ENCODE results near the gene USP21.
"Not testable (repeated sequence)": the region's sequence is repeated elsewhere in the genome, so short reads cannot be mapped to it uniquely, and the experiment has no call there.

Gene USP21, protein sequence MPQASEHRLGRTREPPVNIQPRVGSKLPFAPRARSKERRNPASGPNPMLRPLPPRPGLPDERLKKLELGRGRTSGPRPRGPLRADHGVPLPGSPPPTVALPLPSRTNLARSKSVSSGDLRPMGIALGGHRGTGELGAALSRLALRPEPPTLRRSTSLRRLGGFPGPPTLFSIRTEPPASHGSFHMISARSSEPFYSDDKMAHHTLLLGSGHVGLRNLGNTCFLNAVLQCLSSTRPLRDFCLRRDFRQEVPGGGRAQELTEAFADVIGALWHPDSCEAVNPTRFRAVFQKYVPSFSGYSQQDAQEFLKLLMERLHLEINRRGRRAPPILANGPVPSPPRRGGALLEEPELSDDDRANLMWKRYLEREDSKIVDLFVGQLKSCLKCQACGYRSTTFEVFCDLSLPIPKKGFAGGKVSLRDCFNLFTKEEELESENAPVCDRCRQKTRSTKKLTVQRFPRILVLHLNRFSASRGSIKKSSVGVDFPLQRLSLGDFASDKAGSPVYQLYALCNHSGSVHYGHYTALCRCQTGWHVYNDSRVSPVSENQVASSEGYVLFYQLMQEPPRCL

DNA sequence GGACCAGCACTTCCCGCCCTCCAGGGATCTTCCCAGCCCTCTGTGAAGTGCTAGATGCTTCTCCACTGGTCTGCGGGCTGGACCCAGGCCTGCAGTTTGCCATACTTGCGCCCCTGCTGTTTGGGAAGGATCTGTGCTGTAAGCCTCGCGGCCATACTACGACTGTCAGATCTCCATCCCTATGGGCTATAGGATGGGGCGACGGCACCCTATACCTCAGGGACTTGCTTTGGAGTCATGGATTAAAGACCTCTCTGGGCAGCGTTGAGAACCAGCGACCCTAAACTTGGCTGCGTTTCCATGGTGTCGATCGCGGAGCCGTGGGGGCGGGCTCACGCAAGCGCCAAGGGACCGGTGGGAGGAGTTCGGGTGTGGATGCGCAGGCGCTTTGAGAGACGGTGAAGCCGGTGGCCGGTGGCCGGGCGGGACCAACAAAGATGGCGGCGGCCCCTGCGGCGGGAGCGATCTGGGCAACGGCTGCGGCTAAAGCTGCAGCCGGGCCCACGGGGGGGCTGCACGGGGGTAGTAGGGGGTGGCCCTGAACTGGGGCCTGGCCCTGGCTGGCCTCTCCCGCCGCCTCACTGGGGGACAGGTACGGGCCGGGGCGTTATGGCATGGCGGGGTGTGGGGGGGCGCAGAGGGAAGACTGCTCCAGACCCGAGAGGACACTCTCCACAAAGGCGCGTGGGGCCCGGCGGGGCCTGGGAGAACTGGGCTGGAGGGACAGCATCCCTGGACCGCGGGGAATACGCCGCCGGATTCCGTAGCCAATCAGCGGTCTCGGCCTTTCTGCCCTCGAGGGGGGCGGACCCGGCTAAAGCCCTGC, at the start of gene USP21:
Gene USP21, plus strand, starts transcription at position 414 of the 826 bp plus-strand sequence. CDS start 1,141 bp downstream, outside the sequence.
- DNase-seq, result peak; percentile 94

DNA sequence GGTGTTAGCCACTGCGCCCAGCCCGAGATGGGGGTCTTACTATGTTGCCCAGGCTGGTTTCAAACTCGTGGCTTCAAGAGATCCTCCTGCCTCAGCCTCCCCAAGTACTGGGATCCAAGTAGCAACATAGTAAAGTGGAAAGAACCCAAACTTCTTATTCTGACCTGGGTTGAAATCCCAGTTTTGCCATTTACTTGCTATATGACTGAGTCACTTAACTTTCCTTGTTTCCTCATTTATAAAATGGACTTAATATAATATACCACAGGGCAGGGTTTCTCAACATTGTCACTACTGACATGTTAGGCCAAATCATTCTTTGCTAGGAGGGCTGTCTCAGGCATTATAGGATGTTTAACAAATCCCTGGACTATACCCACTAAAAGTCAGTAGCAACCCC, 48.2 kb upstream of the USP21 start:
- DNase-seq, result no peak

DNA sequence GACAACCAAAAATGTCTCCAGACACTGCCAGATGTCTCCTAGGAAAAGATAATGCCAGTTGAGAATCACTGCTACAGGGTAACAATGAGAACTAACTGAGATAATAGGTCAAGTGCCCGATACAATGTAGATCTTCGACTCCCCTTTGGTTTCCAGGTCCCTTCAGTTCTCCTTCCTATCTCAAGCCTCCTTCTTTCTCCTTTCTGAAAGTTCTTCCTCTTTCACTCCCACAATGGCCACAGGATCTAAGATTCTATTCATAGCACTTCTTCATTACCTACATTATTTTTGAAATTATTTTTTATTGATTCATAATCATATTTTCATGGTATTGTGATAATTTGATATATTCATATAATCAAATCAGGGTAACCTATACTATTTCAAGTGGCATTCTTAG, 47.8 kb upstream of the USP21 start:
- DNase-seq, result no peak

DNA sequence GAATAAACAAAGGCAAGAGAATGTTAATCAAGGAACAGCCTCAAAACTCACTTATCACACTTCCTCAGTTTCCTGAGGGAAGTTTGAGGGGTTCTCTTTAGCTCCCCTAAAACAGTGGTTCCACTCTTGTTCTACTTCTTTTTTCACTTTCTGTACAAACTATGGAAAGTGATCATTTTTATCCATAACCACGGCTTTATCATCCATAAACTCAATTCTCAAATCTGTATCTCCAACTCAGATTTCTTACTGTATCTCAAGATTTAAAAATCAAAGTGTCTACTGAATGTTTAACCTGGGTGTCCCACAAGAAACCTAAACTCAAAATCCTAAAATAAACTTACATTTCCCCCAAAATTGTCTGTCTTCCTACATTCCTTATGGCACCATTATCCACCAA, 45.4 kb upstream of the USP21 start:
- DNase-seq, result no peak

DNA sequence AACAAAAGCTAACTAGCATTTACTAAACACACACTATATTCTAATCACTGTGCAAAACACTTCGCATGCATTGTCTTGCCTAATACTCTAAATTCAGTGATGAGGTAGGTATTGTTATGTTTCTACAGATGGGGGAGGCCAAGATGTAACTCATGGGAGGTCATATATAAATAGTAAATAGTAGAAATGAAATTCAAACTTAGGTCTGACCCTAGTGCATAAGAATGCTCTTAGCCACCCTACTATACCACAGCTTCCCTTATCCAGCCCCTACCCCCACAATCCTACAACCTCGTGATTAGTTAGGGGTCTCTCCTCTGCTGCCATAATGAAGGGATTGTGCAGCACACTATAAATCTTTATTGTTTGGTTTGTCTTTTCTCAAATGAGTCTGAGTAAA, 44.7 kb upstream of the USP21 start:
- DNase-seq, result no peak

DNA sequence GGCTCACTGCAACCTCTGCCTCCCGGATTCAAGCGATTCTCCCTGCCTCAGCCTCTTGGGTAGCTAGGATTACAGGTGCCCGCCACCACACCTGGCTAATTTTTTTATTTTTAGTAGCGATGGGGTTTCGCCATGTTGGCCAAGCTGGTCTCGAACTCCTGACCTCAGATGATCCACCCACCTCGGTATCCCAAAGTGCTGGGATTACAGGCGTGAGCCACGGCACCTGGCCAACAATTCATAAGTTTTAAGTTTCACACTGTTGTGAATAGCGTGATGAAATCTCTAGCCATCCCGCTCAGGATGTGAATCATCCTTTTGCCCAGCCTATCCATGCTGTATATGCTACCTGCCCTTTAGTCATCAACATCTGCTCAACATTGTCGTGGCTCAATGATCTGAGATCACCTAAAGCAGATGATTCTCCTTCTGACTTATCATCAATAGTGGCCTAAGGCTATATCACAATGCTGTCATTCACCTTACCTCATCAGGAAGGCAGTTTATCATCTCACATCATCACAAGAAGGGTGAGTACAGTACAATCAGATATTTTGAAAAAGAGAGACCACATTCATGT, 44.1 kb upstream of the USP21 start:
- peak; percentile 46 for DNase-seq

DNA sequence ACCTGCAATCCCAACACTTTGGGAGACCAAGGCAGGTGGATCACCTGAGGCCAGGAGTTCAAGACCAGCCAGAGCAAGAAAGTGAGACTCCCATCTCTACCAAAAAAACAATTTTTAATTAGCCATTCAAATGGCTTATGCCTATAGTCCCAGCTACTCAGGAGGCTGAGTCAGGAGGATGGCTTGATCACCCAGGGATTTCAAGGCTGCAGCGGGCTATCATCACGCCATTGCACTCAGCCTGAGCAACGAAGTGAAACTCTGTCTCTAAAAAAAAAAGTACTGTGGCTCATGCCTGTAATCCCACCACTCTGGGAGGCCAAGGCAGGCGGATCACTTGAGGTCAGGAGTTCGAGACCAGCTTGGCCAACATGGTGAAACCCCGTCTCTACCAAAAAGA, 43.3 kb upstream of the USP21 start:
- DNase-seq, result not testable (repeated sequence)

DNA sequence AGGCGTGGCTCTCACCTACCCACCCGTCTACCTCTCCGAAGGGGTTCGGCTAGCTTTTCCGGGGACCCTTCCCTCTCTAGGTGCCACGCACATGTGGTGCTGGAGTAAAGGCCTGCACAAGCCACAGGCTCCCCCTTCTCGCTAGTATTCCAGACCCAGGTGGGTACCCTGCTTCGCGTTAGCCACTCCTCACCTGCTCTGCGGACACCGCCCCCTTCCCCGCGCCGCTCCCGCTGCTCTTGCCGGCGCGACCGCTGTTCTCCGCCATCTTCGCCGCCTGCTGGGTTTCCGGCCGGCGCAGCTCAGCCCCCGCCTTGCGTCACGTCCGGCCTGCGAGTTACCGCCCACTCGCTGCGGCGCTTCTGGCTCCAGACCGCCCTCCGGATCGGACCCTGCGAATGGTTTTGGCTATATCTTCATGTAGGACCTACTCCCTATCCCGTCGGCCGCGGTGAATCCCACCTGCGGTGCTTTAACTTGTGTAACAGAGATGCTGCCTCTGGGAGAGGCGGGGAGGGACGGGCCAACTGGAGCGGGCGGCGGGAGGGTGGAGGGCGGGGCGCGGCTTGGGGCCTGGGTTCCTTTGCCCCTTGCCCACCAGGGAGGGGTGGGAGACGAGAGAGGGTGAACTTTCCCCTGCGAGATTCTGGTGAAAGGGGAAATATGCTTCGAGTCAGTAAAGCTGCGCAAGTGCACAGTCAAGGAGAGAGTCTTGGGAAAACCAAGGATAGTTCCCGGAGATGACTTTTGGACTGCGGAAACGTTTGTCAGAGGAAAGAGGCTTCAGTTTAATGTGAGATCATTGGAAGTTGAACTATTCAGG, 41.3 kb upstream of the USP21 start, which contains the start of the genes NIT1 and PFDN2:
Gene NIT1, plus strand, starts transcription at position 347 of the 823 bp plus-strand sequence. Its CDS starts 72 bp downstream, at position 419.
Gene PFDN2, minus strand, starts transcription at position 279 of the 823 bp plus-strand sequence. Its CDS starts 11 bp downstream, at position 268.
- DNase-seq, result peak; percentile 86

DNA sequence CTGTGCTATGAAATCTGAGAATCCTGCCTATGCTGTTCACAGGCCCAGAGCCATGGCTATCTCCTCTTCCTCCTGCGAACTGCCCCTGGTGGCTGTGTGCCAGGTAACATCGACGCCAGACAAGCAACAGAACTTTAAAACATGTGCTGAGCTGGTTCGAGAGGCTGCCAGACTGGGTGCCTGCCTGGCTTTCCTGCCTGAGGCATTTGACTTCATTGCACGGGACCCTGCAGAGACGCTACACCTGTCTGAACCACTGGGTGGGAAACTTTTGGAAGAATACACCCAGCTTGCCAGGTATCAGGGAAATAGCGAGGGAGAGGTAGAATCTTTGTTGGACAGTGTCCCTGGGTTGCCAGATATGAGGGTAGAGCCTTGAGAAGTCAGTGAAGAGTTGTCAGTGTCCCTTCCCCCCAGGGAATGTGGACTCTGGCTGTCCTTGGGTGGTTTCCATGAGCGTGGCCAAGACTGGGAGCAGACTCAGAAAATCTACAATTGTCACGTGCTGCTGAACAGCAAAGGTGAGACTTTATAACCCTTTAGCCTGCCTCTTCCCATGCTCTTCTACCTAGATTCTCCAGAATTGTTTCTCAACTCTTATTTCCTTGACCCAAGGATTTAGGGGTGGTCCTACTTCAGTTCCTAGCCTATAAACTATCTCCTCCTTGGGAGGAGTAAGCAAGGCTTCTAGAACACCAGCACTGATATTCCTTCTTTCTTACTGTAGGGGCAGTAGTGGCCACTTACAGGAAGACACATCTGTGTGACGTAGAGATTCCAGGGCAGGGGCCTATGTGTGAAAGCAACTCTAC, 40.0 kb upstream of the USP21 start:
- DNase-seq, result peak; percentile 82

DNA sequence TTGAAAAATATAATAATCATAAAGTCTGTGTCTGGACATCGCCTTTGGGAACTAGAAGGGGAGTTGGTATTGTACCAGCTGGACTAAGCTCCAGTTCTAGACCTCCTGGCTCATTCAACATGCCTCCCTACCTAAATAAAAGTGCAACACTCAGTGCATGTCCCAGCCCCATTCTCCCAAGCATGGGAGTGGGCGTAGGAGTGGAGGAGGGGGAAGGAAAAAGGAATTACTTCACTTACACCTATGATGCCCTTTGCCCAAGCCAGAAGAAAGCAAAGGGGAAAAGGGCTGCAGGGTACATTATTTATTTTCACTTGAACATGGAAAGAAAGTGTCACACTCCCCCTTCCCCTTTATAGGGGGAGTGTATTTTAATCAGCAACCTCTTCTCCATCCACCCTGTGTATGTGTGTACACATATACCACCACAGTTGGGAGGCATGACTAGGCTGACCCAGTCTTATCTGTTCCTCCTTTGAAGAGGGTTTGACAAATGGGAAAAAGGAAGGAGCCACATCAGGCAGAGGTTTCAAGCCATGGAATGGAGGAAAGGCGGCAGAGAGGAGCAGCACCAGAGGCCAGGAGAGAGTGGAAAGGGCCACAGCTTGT, 38.2 kb upstream of the USP21 start:
- DNase-seq, result no peak

DNA sequence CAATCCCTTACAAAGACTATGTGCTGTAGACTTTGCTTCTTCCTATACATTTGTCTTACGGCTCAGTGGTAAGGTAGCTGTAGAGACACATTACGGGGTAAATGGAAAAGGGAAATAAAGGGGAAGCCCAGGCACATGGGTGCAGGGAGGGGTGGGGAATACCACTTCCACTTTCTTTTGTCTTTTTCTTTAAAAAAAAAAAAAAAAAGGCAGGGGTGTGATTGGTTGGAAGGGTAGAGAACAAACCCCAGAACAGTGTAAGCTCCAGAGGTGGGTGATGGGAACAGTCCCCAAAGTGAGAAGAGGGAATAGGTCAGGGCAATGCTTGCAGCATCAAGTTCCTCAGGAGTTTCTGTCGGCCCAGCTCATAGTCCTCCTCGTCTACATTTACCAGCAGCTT, 37.5 kb upstream of the USP21 start:
- no peak for DNase-seq

DNA sequence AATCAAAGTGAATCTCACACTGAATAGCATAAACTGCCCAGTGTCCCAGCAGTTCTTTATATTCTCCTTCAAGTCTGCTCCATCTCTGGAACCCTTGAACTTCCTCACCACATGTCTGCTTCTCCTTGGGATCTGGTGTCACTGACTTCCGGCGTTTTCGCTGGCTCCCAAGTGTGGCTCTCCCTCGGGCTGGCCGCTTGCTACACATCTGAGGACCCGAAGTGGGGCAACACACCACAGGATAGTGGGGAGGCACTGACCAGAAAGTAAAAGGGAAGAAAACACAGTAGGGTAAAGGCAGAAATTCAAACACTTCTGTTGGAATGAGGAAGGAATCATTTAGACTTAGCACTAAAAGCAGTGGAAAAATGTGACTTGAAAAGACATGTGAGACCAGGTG, 36.3 kb upstream of the USP21 start:
- no peak for DNase-seq

DNA sequence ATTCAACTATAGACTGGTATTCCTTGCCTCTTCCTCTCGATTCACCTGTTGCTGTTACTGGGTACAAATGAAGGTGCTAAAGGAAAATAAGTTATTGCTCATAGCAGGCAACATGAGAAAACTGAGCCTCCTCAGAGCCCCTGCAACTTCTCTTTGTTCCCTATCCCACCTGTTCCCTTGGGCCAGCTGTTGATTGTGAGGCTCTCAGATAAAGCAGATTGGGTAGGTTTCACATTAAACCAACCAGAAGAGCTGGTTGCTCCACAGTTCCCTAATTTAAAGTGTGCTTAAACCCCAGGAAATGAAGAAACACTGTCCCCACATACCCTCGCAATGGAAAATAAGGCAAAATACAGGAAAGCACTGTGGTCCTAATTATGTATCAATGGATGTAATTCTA, 31.7 kb upstream of the USP21 start:
- DNase-seq, result no peak

DNA sequence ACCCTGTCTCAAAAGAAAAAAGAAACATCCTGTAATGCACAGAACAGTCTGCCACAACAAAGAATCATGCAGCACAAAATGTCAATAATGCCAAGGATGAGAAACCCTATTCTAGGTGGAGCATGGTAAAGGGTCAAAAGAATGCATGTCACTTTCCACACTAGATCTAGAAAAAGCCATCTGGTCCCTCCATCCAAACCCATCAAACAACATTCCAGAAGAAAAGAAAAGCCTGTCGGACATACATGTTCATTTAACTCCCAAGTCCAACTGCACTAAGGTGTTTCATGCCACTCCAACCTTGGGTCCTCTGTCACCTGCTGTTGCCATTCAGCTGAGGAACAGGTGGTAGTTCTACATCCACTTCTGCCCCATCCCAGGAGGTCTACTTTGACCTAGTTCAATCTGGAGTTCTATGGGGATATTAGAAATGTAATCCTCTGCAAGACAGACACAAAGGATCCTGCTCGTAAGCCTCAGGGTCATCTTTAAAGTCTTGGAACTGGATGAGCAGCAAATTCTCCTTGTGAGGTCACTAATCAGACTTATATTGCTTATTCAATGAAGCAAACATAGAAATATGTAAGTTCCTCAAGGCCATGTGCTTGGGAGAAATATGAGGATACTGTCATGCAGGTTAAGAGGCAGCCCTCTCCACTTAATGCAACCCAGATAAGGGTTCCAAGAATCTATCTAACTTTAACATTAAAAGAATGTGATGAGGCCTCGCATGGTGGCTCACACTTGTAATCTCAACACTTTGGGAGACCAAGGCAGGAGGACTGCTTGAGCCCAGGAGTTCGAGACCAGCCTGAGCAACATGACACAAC, 30.5 kb upstream of the USP21 start:
- DNase-seq, result no peak

DNA sequence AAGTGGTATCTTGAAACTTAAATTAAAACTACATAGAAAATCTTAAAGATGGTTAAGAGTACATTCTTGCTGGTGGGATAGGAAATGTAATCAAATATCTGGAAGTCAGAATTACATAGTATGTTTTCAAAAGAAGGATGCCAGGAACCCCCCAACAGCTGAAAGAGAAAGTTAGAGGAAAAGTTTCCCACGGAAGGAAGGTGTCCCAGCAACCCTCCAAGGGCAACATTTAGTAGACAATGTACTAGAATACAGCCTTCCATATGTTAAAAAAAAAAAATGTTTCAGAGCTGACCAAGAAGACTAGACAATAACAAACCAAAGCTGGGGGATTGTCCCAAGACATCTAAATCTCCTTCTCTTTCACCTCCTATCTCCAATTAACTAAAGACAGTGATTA, 29.0 kb upstream of the USP21 start:
- no peak for DNase-seq

DNA sequence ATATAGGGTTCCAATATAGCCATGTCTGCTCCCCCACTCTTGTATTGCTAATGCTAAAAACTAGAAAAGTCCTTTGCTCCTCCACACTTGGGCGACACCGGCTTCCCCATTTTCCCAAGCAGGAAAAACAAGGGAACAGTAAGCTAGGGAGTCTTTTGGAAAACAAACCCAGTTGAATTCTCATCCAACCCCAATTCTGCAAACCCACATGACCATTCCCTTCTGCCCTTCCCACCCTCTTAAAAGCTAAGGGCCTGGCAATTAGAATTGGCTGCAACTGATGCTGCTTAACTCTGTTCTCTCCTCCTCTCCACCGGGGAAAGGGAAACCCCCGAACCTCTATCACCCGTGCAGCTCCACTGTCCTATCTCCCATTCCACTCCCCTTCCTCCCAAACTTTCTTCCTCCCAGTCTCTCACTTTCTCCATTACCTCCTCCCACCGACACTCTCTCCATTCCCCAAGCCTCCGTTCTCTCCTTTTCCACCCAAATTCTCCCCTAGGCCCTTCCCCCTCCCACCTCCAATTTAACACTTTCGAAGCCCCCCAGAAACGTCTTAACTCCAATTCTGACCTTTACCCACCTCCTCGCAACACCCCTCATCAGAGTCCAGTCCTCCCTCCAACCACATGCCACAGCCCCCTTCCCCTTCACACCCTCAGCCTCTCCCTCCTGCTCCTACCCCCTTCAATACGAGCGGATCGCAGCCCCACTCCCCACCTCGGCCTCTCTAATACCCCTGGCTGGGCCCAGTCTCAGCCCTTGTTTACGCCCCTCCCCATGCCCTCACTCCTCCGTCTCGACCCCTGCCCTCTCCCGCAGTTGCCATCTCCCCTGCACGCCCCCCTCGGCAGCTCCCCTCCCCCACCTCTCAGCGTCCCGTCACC, 27.5 kb upstream of the USP21 start:
- DNase-seq, result no peak

DNA sequence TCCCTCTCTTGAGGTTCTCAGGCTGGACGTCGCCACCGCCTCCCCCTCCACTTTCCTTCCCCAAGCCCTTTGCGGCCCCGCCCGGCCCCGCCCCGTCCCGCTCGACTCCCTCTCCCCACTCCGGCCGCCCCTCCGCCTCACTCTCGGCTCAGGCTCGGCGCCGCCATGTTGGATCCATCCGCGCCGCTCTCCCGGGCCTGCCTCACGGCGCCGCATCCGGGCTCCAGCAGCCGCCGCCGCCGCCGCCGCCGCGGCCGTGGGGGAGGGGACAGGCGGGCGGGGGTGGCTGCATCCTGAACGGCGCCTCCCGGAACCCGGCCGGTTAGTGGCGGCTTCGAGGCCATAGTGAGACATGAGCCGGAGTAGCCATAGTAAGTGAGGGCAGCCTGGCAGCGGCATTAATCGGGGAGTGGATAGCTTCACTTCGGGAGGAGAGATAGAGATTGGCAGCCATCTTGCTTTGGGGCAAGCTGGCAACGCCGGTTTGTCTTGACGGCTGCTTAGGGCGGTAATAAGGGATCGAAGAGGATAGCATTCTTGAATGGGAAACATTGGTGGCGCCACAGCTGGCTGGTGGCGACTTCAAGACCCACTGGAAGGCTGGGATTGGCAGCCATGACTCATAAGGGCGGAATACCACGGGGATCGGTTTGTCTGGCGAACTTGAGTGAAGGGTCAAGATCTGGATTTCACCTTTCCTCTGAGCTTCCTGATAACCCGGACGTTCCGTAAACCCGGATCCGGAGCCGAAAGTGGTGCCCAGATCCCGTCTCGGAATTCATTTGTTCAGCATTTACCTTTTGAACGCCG, 26.7 kb upstream of the USP21 start, which contains the start of gene DEDD:
Gene DEDD, minus strand, starts transcription at position 258 of the 810 bp plus-strand sequence. CDS start 8,205 bp downstream, outside the sequence.
- DNase-seq, result peak; percentile 93
